Right renal pelvis (tissue), 4 donors: ENCODE data around the gene ITGA3. TPM values are rescaled to one million over a fixed set of nuclear protein-coding genes. Genes with fewer than 3 reads are reported as not detected.

Experiments used
- DNase-seq, 4 donors: peaks; one replicate each; pipeline ENCODE4 v3.0.0-alpha.2; 2013; ENCODE audit warnings: low read depth in 4 of 4, low spot score in 3 of 4, missing footprints in 1 of 4
- polyA plus RNA-seq, 4 donors: library from polyadenylated mRNA; unstranded; fragments of 120-200 nt; gene quantifications; one replicate each; pipeline ENCODE4 v1.2.1, GENCODE V29; 2013; ENCODE audit not compliant: insufficient read length in 4 of 4

ITGA3 gene
- polyA plus RNA-seq, 4 donors = 97.9 to 123 (median 102) TPM

- no peak for DNase-seq
Observed at GRCh38 chr17:50139185-50139783, 83.4 kb downstream of the ITGA3 start.

Other genes starting within 250 kb of the ITGA3 start
- gene TAC4, start 208.0 kb upstream of the ITGA3 start, polyA plus RNA-seq = under 1 TPM in 1 of 4 donors, not detected in 3; 0.17 TPM
- gene DLX4, start 86.9 kb upstream of the ITGA3 start, polyA plus RNA-seq = under 1 TPM; 0.52 to 0.78 (median 0.62) TPM
- gene DLX3, start 60.9 kb upstream of the ITGA3 start, polyA plus RNA-seq = 1 to 10 TPM in 3 of 4 donors, under 1 TPM in 1; 0.90 to 1.6 (median 1.2) TPM
- 100 to 1,000 TPM; 115 to 128 (median 125) TPM for gene PDK2, start 39.2 kb downstream of the ITGA3 start, polyA plus RNA-seq
- 10 to 100 TPM; 12.9 to 20.9 (median 14.6) TPM for gene SAMD14, start 74.0 kb downstream of the ITGA3 start, polyA plus RNA-seq
- 10 to 100 TPM; 46.7 to 50.4 (median 49.3) TPM for gene PPP1R9B, start 94.6 kb downstream of the ITGA3 start, polyA plus RNA-seq
- gene SGCA, start 109.9 kb downstream of the ITGA3 start, polyA plus RNA-seq = 1 to 10 TPM in 2 of 4 donors, under 1 TPM in 2; 0.79 to 1.2 (median 1.0) TPM
- gene COL1A1, start 145.5 kb downstream of the ITGA3 start, polyA plus RNA-seq = 100 to 1,000 TPM; 539 to 919 (median 649) TPM
- gene TMEM92, start 218.4 kb downstream of the ITGA3 start, polyA plus RNA-seq = 1 to 10 TPM; 1.7 to 3.0 (median 2.4) TPM